ENCODE results near the gene RAB44. TPM values are rescaled to one million over a fixed set of nuclear protein-coding genes. Genes with fewer than 3 reads are reported as not detected.

The RAB44 gene
- total and polyA plus RNA-seq, 9 of the 15 experiments (the other 6 are each of a cell fraction or from before 2014, with no cell fraction given) = not detected

- Histone ChIP-seq H3K4me1 (replicated peaks in 1 of 2; ENCODE audit: control insufficient read depth in 2 of 2, insufficient read depth in 2 of 2, low read length in 2 of 2) (no peaks in the 10 kb centered on the region; a peak in 1 of 5 replicates), H3K4me2 (ENCODE audit: insufficient read depth, low read length) (no peak overlapping the region), H4K20me1 (replicated peaks; ENCODE audit: control insufficient read depth, insufficient read depth, low read length) (0 out of 2 replicates have a peak, but pooled peaks cover 5% of the 10 kb centered on the region), H3K27ac (ENCODE audit: extremely low read depth, low read depth, low read length) (no peak overlapping the region), H2AFZ (ENCODE audit: low read depth, low read length) (no peak overlapping the region), H3K4me3 (no peak overlapping the region), H3K27me3 (ENCODE audit: control insufficient read depth in 2 of 2, insufficient read depth in 2 of 2, low read length in 2 of 2) (peaks cover 14 to 26% of the 10 kb centered on the region in 2 experiments; a peak in 4 of 5 replicates), H3K36me3 (ENCODE audit: control insufficient read depth, insufficient read depth, low read length) (no peaks in the 10 kb centered on the region; the same call in 2 of the 3 replicates), H3K9me1 (ENCODE audit: control insufficient read depth, insufficient read depth, low read length) (no peaks in the 10 kb centered on the region), H3K79me2 (ENCODE audit: control insufficient read depth, insufficient read depth, low read length) (no peaks in the 10 kb centered on the region), H3K9ac (ENCODE audit: insufficient read depth in 1 of 2, low read depth in 2 of 2, low read length in 2 of 2) (no peak overlapping the region), H3K9me3 (replicated peaks; ENCODE audit: control insufficient read depth, insufficient read depth, low read depth, low read length) (no peaks in the 10 kb centered on the region)
- no peak for TF ChIP-seq CCAR2 (IDR thresholded peaks at IDR 0.05; ENCODE audit: low read depth, low read length)
- FAIRE-seq (no peak), ATAC-seq (no peak), DNase-seq (ENCODE audit: extremely low read depth in 1 of 4, low spot score in 3 of 4) (no peak)
- no TSS peak for BruUV-seq (replicated peaks)
- ChIA-PET POLR2A (no interaction called here), CTCF (ENCODE audit: low intra/inter-chr PET ratio) (no interaction called here)
- intact Hi-C loops (cut with micrococcal nuclease) (no loop called here), in situ Hi-C loops (cut with MboI) (no loop called here)
- 37% methylated on average over 2 of the region's 2 CpGs for WGBS (ENCODE audit: insufficient coverage, low coverage, missing lambda C conversion rate)
Observed at GRCh38 chr6:36691612-36692011, 6.0 kb upstream of the RAB44 start.

GRCh38 chr6:36692220-36692619 is 5.4 kb upstream of the RAB44 start:
- no peaks in the 10 kb centered on the region for H3K9me1 ChIP-seq (ENCODE audit: control insufficient read depth, insufficient read depth, low read length)
- FAIRE-seq (no peak), DNase-seq (ENCODE audit: extremely low read depth in 1 of 4, low spot score in 3 of 4) (no peak), ATAC-seq (peak; percentile 78)
- intact Hi-C loops (cut with micrococcal nuclease) = no loop called here
- H3K4me1 ChIP-seq (replicated peaks in 1 of 2; ENCODE audit: control insufficient read depth in 2 of 2, insufficient read depth in 2 of 2, low read length in 2 of 2) = no peaks in the 10 kb centered on the region; a peak in 1 of 5 replicates
- H3K9ac ChIP-seq (ENCODE audit: insufficient read depth in 1 of 2, low read depth in 2 of 2, low read length in 2 of 2) = no peak overlapping the region
- no peaks in the 10 kb centered on the region for H3K36me3 ChIP-seq (ENCODE audit: control insufficient read depth, insufficient read depth, low read length)
- CTCF ChIA-PET (ENCODE audit: low intra/inter-chr PET ratio) = no interaction called here
- H4K20me1 ChIP-seq (replicated peaks; ENCODE audit: control insufficient read depth, insufficient read depth, low read length) = 0 out of 2 replicates have a peak, but pooled peaks cover 5% of the 10 kb centered on the region
- peaks cover 14 to 23% of the 10 kb centered on the region in 2 experiments for H3K27me3 ChIP-seq (ENCODE audit: control insufficient read depth in 2 of 2, insufficient read depth in 2 of 2, low read length in 2 of 2)
- 0% methylated on average over 3 of the region's 3 CpGs for WGBS (ENCODE audit: insufficient coverage, low coverage, missing lambda C conversion rate)
- in situ Hi-C loops (cut with MboI) = no loop called here
- BruUV-seq (replicated peaks) = no TSS peak
- H3K27ac ChIP-seq (ENCODE audit: extremely low read depth, low read depth, low read length) = no peak overlapping the region
- H3K79me2 ChIP-seq (ENCODE audit: control insufficient read depth, insufficient read depth, low read length) = no peaks in the 10 kb centered on the region
- H3K9me3 ChIP-seq (replicated peaks; ENCODE audit: control insufficient read depth, insufficient read depth, low read depth, low read length) = no peaks in the 10 kb centered on the region
- TF ChIP-seq CTBP1 (IDR thresholded peaks at IDR 0.05; ENCODE audit: borderline replicate concordance) (peak; percentile 29; the same call in 1 of the 2 replicates), ARID4B (CRISPR knock-in tag; IDR thresholded peaks at IDR 0.05) (no peak), CHD2 (IDR thresholded peaks at IDR 0.05; ENCODE audit: low read depth, low read length) (no peak), NRF1 (conservative IDR thresholded peaks at IDR 0.05 in 1 of 2, IDR thresholded peaks at IDR 0.05 in 1 of 2) (peak in 1 of 2 experiments; percentile 14; a peak in 1 of 4 replicates), ZFP91 (CRISPR knock-in tag; IDR thresholded peaks at IDR 0.05) (peak; percentile 40; the same call in 1 of the 2 replicates), MAZ (CRISPR knock-in tag; conservative IDR thresholded peaks at IDR 0.05 in 1 of 2, IDR thresholded peaks at IDR 0.05 in 1 of 2) (peak in 1 of 2 experiments; percentile 31; a peak in 1 of 4 replicates), SPI1 (IDR thresholded peaks at IDR 0.05; ENCODE audit: borderline replicate concordance, low read depth, low read length) (peak; percentile 99)
- no peak overlapping the region for H3K4me3 ChIP-seq
- H2AFZ ChIP-seq (ENCODE audit: low read depth, low read length) = no peak overlapping the region
- no peak overlapping the region for H3K4me2 ChIP-seq (ENCODE audit: insufficient read depth, low read length)
- POLR2A ChIA-PET = interaction anchor here (1.0 to 1.4 kb wide), 3 partner anchors 33 to 96 kb away, joined by 3 to 4 read pairs (median 3); no protein-coding TSS in a partner anchor

Data from K562 (cell line).